Measurements from ENCODE around the gene LHFPL6. TPM values are rescaled to one million over a fixed set of nuclear protein-coding genes. Genes with fewer than 3 reads are reported as not detected.

Gene LHFPL6
- total RNA-seq, 1 donor from 2014 or later: 31.7 TPM

- H3K36me3 Mint-ChIP-seq: peaks cover 2% of the 10 kb centered on the region
- TF ChIP-seq CTCF (conservative IDR thresholded peaks at IDR 0.05): no peak
- H3K4me3 Mint-ChIP-seq: no peak overlapping the region
- H3K27ac Mint-ChIP-seq: peak overlapping the region; percentile 5
- no peaks in the 10 kb centered on the region for H3K27me3 Mint-ChIP-seq
- no peak for DNase-seq (ENCODE audit: extremely low spot score, unreplicated experiment)
- peaks cover 5% of the 10 kb centered on the region for H3K9me3 Mint-ChIP-seq
- H3K4me1 Mint-ChIP-seq (ENCODE audit: unreplicated experiment): peaks cover 32% of the 10 kb centered on the region
Observed at GRCh38 chr13:39452834-39453233, 150.2 kb downstream of the LHFPL6 start.

DNA sequence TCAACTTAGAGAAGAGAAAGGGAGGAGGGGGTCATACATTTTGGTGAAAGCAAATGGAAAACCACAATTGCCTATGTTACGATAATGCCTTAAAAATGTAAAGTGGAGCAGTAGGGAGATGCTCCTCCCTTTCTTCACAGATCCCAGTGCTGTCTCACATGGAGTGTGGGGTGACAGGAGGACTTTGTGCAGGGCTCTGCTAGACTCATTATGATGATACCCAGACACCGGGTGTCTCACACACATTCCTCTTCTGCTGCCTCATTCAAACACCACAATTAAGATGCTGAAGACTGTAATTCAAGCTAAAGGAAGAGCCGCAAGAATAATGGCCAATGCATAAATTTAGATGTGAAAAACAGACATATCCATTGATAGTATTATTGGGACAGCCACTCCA is 150.6 kb downstream of the LHFPL6 start:
- H3K36me3 Mint-ChIP-seq: no peaks in the 10 kb centered on the region
- no peak for TF ChIP-seq CTCF (conservative IDR thresholded peaks at IDR 0.05)
- no peaks in the 10 kb centered on the region for H3K27me3 Mint-ChIP-seq
- DNase-seq (ENCODE audit: extremely low spot score, unreplicated experiment): no peak
- H3K27ac Mint-ChIP-seq: peak overlapping the region; percentile 5
- peaks cover 32% of the 10 kb centered on the region for H3K4me1 Mint-ChIP-seq (ENCODE audit: unreplicated experiment)
- peaks cover 5% of the 10 kb centered on the region for H3K9me3 Mint-ChIP-seq
- no peak overlapping the region for H3K4me3 Mint-ChIP-seq

DNA sequence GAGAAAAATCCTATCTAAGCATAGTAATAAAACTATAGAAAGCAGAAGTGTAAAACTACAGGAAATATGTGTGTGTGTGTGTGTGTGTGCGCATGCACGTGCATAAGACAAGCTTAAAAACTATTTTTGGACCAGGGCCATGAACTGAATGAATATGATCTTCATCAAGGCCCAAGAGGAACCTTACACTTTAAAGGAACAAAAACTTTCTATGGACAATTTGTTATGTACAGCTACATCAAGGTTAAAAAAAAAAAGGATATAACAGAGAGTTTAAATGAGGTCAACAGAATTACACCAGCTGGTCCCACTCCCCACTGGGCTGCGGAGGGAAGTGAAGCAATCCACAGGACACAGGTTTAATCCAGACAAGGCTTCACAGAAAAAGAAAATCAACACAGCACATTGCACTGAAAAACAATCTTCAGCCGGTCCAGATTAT is 151.1 kb downstream of the LHFPL6 start:
- Mint-ChIP-seq H3K27me3 (no peaks in the 10 kb centered on the region), H3K36me3 (no peaks in the 10 kb centered on the region), H3K27ac (peak overlapping the region; percentile 5), H3K4me1 (ENCODE audit: unreplicated experiment) (peaks cover 32% of the 10 kb centered on the region), H3K4me3 (peak overlapping the region; percentile 10), H3K9me3 (peaks cover 5% of the 10 kb centered on the region)
- no peak for TF ChIP-seq CTCF (conservative IDR thresholded peaks at IDR 0.05)
- no peak for DNase-seq (ENCODE audit: extremely low spot score, unreplicated experiment)

DNA sequence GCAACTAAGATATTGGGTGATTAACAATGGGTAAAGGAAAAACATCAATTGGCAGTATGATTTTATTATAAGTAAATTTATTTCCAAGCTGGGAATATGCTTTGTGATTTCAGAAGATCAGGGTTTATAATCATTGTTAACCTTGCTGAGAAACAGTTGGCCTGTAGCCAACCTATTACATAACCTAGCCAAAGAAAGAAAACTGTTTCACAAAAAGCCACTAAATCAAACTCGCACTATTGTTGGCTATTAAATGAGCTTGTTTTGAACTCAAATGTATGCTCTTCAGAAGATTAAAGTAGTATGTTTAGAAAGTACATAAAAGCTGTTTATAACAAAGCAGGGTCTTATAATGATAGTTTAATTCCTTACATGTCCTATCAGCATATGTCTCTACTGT is 151.7 kb downstream of the LHFPL6 start:
- Mint-ChIP-seq H3K36me3 (no peaks in the 10 kb centered on the region), H3K4me1 (ENCODE audit: unreplicated experiment) (peaks cover 32% of the 10 kb centered on the region), H3K27ac (no peak overlapping the region), H3K27me3 (no peaks in the 10 kb centered on the region), H3K9me3 (peaks cover 5% of the 10 kb centered on the region), H3K4me3 (no peak overlapping the region)
- DNase-seq (ENCODE audit: extremely low spot score, unreplicated experiment): no peak
- no peak for TF ChIP-seq CTCF (conservative IDR thresholded peaks at IDR 0.05)

DNA sequence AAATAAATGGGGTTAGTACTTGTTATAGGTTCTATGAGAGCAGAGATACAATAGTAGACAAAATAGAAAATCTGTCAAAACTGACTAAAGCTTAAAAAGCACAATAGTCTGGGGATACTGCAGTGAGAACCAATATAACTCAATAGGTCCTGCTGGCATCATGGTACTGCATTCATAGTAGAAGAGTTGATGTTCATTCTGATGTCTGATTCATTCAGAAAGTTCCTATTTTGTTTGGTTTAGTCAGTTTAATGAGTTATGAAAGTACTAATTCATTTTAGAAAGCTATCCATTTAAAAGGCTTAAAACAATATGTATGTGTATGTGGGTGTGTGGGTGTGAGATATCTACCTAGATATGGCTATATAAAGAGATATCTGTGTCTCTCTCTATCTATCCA is 152.8 kb downstream of the LHFPL6 start:
- H3K27ac Mint-ChIP-seq: no peak overlapping the region
- peaks cover 26% of the 10 kb centered on the region for H3K4me1 Mint-ChIP-seq (ENCODE audit: unreplicated experiment)
- no peak for DNase-seq (ENCODE audit: extremely low spot score, unreplicated experiment)
- peaks cover under 1% of the 10 kb centered on the region for H3K9me3 Mint-ChIP-seq
- no peaks in the 10 kb centered on the region for H3K36me3 Mint-ChIP-seq
- no peaks in the 10 kb centered on the region for H3K27me3 Mint-ChIP-seq
- no peak for TF ChIP-seq CTCF (conservative IDR thresholded peaks at IDR 0.05)
- H3K4me3 Mint-ChIP-seq: no peak overlapping the region

GRCh38 chr13:39448834-39449233 is 154.2 kb downstream of the LHFPL6 start:
- TF ChIP-seq CTCF (conservative IDR thresholded peaks at IDR 0.05): no peak
- Mint-ChIP-seq H3K9me3 (no peaks in the 10 kb centered on the region), H3K36me3 (no peaks in the 10 kb centered on the region), H3K27ac (no peak overlapping the region), H3K4me3 (no peak overlapping the region), H3K27me3 (no peaks in the 10 kb centered on the region), H3K4me1 (ENCODE audit: unreplicated experiment) (peaks cover 20% of the 10 kb centered on the region)
- no peak for DNase-seq (ENCODE audit: extremely low spot score, unreplicated experiment)

All from type B pancreatic cell (in vitro differentiated cells).